ENCODE data around the gene NUP93.

GRCh38 chr16:56758930-56759329 is 29.0 kb downstream of the NUP93 start:
- no peak for TF ChIP-seq POLR2AphosphoS5 (IDR thresholded peaks at IDR 0.05; ENCODE audit: low read depth, low read length)
- no peak for TF ChIP-seq REST (IDR thresholded peaks at IDR 0.05; ENCODE audit: insufficient read depth in 1 of 2, low read depth in 2 of 2, low read length in 2 of 2)

Data from PFSK-1 (cell line).